GM12878 (cell line): ENCODE measurements around the gene KLC3. TPM values are rescaled to one million over a fixed set of nuclear protein-coding genes. Genes with fewer than 3 reads are reported as not detected.

ENCODE experiments used
- ATAC-seq: fragments of 200-7000 bp; cut with Tn5 transposase; 3 replicates; pipeline ENCODE4 v1.9.1; 2020; ENCODE audit warnings: mild to moderate bottlenecking, moderate library complexity
- BruUV-seq: library from RNA; stranded (reverse); fragments of 400-500 nt; replicated peaks from 2 replicates; lab custom pipeline; 2021; lab: Mats Ljungman, UMichigan
- CTCF ChIA-PET: fragments of 300-600 bp; sonication (Branson Sonifier 250); formaldehyde crosslinking; extraction: SDS; loops from one replicate; lab custom pipeline; 2021; ENCODE audit warnings: inconsistent platforms; lab: Yijun Ruan, JAX
- POLR2A ChIA-PET: fragments of 350-600 bp; formaldehyde crosslinking; extraction: SDS; loops from one replicate; lab custom pipeline; 2021; ENCODE audit warnings: inconsistent platforms; lab: Charles Lee
- RAD21 ChIA-PET: fragments of 300-600 bp; sonication (Branson Sonifier 250); formaldehyde crosslinking; loops from one replicate; lab custom pipeline; 2023; ENCODE audit warnings: antibody characterized with exemption; ENCODE audit not compliant: unreplicated experiment; lab: Charles Lee
- SMC1A ChIA-PET: fragments of 300-600 bp; sonication (Branson Sonifier 250); formaldehyde crosslinking; loops from one replicate; lab custom pipeline; 2023; ENCODE audit not compliant: unreplicated experiment, uncharacterized antibody; lab: Charles Lee
- DNase-seq: peaks from one replicate; pipeline ENCODE4 v3.0.0-alpha.2; 2011; ENCODE audit warnings: low read depth, low spot score
- FAIRE-seq: peaks from 3 replicates; lab custom pipeline; 2011; peaks lifted over from hg19 to GRCh38; lab: Jason Lieb, UNC
- H2AFZ ChIP-seq: 2 replicates; pipeline ENCODE4 v1.6.0; 2011; ENCODE audit warnings: low read depth, low read length, control low read depth; ENCODE audit not compliant: control insufficient read depth
- H3K27ac ChIP-seq: 2 replicates; pipeline ENCODE4 v1.5.1; 2011; ENCODE audit warnings: control low read depth; ENCODE audit not compliant: control insufficient read depth, insufficient read depth
- H3K27me3 ChIP-seq, 2 experiments: replicated peaks in 1 of 2; 2 replicates each; pipeline versions ENCODE4 v1.6.0 to v1.6.1; 2011; ENCODE audit warnings: low read length in 1 of 2; ENCODE audit not compliant: control insufficient read depth in 2 of 2, insufficient read depth in 2 of 2
- H3K36me3 ChIP-seq, 2 experiments: 2 replicates each; pipeline ENCODE4 v1.5.1; 2011; ENCODE audit warnings: low read length in 1 of 2; ENCODE audit not compliant: control insufficient read depth in 2 of 2, insufficient read depth in 2 of 2
- H3K4me1 ChIP-seq: 2 replicates; pipeline ENCODE4 v1.6.1; 2011; ENCODE audit warnings: mild to moderate bottlenecking, low read length, moderate library complexity, mixed read lengths; ENCODE audit not compliant: control insufficient read depth, insufficient read depth
- H3K4me2 ChIP-seq: 2 replicates; pipeline ENCODE4 v1.6.0; 2011; ENCODE audit warnings: control low read depth; ENCODE audit not compliant: control insufficient read depth, insufficient read depth
- H3K4me3 ChIP-seq: fragments of 200-600 bp; sonication (generic); 2 replicates; pipeline ENCODE4 v1.5.1; 2016
- H3K79me2 ChIP-seq: 2 replicates; pipeline ENCODE4 v1.6.0; 2011; ENCODE audit warnings: low read length; ENCODE audit not compliant: control insufficient read depth, insufficient read depth
- H3K9ac ChIP-seq: 2 replicates; pipeline ENCODE4 v1.8.0; 2011; ENCODE audit warnings: low read length, control low read depth, mixed read lengths; ENCODE audit not compliant: control insufficient read depth, insufficient read depth
- H3K9me3 ChIP-seq: replicated peaks from 3 replicates; pipeline ENCODE4 v1.5.1; 2011; ENCODE audit warnings: mild to moderate bottlenecking, low read length; ENCODE audit not compliant: control insufficient read depth, insufficient read depth
- H4K20me1 ChIP-seq: 2 replicates; pipeline ENCODE4 v1.6.0; 2011; ENCODE audit not compliant: control insufficient read depth, insufficient read depth
- CBX3 ChIP-seq: fragments of 200-600 bp; sonication (generic); IDR thresholded peaks from 2 replicates; pipeline ENCODE4 v1.6.1; 2016; ENCODE audit warnings: low read depth, borderline replicate concordance
- FOXM1 ChIP-seq: IDR thresholded peaks from 2 replicates; pipeline ENCODE4 v1.6.1; 2012; ENCODE audit warnings: low read depth, mild to moderate bottlenecking, inconsistent platforms, low read length, moderate library complexity
- KDM1A ChIP-seq: fragments of 200-600 bp; sonication (generic); IDR thresholded peaks from 2 replicates; pipeline ENCODE4 v1.6.1; 2016; ENCODE audit warnings: borderline replicate concordance
- RCOR1 ChIP-seq: conservative IDR thresholded peaks from 2 replicates; pipeline ENCODE4 v1.6.1; 2012; ENCODE audit warnings: low read depth, low read length, improper control_type of control experiment
- RELA ChIP-seq: fragments of 450-650 bp; IDR thresholded peaks from 2 replicates; pipeline ENCODE4 v1.8.0; 2014; ENCODE audit warnings: borderline replicate concordance; ENCODE audit not compliant: partially characterized antibody
- REST ChIP-seq: IDR thresholded peaks from 2 replicates; pipeline ENCODE4 v1.6.1; 2012; ENCODE audit warnings: mild to moderate bottlenecking, low read depth, low read length
- RUNX3 ChIP-seq: IDR thresholded peaks from 2 replicates; pipeline ENCODE4 v1.6.1; 2012; ENCODE audit warnings: low read length, inconsistent platforms
- ZBTB4 ChIP-seq: fragments of 450-650 bp; formaldehyde crosslinking; IDR thresholded peaks from 2 replicates; pipeline ENCODE4 v1.4.0; 2022; ENCODE audit warnings: mild to moderate bottlenecking, moderate library complexity
- ZNF274 ChIP-seq: IDR thresholded peaks from one replicate; pipeline ENCODE4 v1.8.0; 2011; ENCODE audit not compliant: insufficient read length, insufficient read depth
- WGBS: methylation state at CpG from one replicate; pipeline ENCODE4 v1.1.6; 2016; ENCODE audit warnings: low lambda C conversion rate; ENCODE audit not compliant: insufficient replicate concordance, insufficient coverage; ENCODE audit errors: missing lambda C conversion rate; 5-methylcytosine and 5-hydroxymethylcytosine counted together
- in situ Hi-C: fragments of 300-500 bp; cut with MboI; formaldehyde crosslinking; loops from 9 replicates; pipeline ENCODE4 v1.14.3; 2018; ENCODE audit warnings: mixed read lengths
- intact Hi-C: fragments of 100-400 bp; cut with micrococcal nuclease; formaldehyde crosslinking; loops from one replicate; pipeline ENCODE4 v1.14.2; 2022; ENCODE audit not compliant: unreplicated experiment
- polyA plus RNA-seq, 11 experiments: library from polyadenylated mRNA; depleted of rRNA in 4 of 11; unstranded in 6 of 11; stranded (reverse) in 5 of 11; fragments of >200 nt; fragmentation: Nextera tagmentation in 4 of 11; fragmentation: Illumina TruSeq in 1 of 11; extraction: Ambion mirVana in 4 of 11; extraction: Trizol in 1 of 11; gene quantifications; 1 replicate in 1 of 11; 2 replicates in 10 of 11; pipeline versions ENCODE4 v1.2.1 to v1.2.3, GENCODE V29; 2011 to 2016; ENCODE audit warnings: inconsistent platforms in 2 of 11, missing spikeins in 2 of 11, low read depth in 1 of 11
- total RNA-seq, 4 experiments: library from RNA; depleted of rRNA in 3 of 4; stranded (reverse); fragments of >200 nt in 3 of 4; fragmentation: Illumina TruSeq in 1 of 4; extraction: Trizol in 1 of 4; gene quantifications; 2 replicates each; pipeline versions ENCODE4 v1.2.1 to v1.2.3, GENCODE V29; 2013 to 2021

KLC3 gene
- total and polyA plus RNA-seq, 10 of the 15 experiments (the other 5 are each of a cell fraction or from before 2014, with no cell fraction given): 0.03 to 0.38 (median 0.28) TPM; not detected in 5

GRCh38 chr19:45322311-45322710 is 18.2 kb upstream of the KLC3 start (continued):
- no peak for TF ChIP-seq REST

GRCh38 chr19:45322744-45323281 is 17.7 kb upstream of the KLC3 start, which contains the start of gene CKM:
Gene CKM (minus strand): TSS chr19:45322875. CDS start chr19:45319713, 3,162 bp downstream.
- Histone ChIP-seq H3K79me2 (no peaks in the 10 kb centered on the region), H4K20me1 (no peaks in the 10 kb centered on the region), H3K27ac (no peak within 1 kb of the TSS), H3K36me3 (no peaks in the 10 kb centered on the region), H3K27me3 (peaks cover 0 to 3% of the 10 kb centered on the region in 2 experiments; a peak in 2 of 4 replicates), H3K4me2 (no peak within 1 kb of the TSS), H3K4me1 (no peaks in the 10 kb centered on the region), H2AFZ (no peak within 1 kb of the TSS), H3K9ac (no peak within 1 kb of the TSS), H3K9me3 (no peaks in the 10 kb centered on the region), H3K4me3 (no peak within 1 kb of the TSS)
- no peak for DNase-seq
- no peak for FAIRE-seq
- no TSS peak for BruUV-seq
- in situ Hi-C loops: no loop called here
- CTCF ChIA-PET: no interaction called here
- intact Hi-C loops: no loop called here
- WGBS: 29% methylated on average over 15 of the region's 15 CpGs
- TF ChIP-seq ZBTB4: no peak
- TF ChIP-seq KDM1A: no peak
- no peak for TF ChIP-seq ZNF274
- no peak for TF ChIP-seq RELA
- no peak for TF ChIP-seq FOXM1
- no peak for TF ChIP-seq RUNX3
- TF ChIP-seq RCOR1: no peak
- no peak for TF ChIP-seq CBX3
- RAD21 ChIA-PET: no interaction called here
- POLR2A ChIA-PET: no interaction called here
- no peak for ATAC-seq
- SMC1A ChIA-PET: no interaction called here
